HCT116 (cell line): ENCODE data around the gene RAB5IF. TPM values are rescaled to one million over a fixed set of nuclear protein-coding genes. Genes with fewer than 3 reads are reported as not detected.

ENCODE experiments used
- ATAC-seq: fragments of 200-7000 bp; cut with Tn5 transposase; 2 replicates; pipeline ENCODE4 v1.9.1; 2020; ENCODE audit warnings: mild to moderate bottlenecking, moderate library complexity
- BruUV-seq: library from RNA; stranded (reverse); fragments of 400-500 nt; replicated peaks from 2 replicates; lab custom pipeline; 2021; lab: Mats Ljungman, UMichigan
- CTCF ChIA-PET: fragments of 300-600 bp; sonication (Branson Sonifier 250); formaldehyde crosslinking; loops from one replicate; lab custom pipeline; 2021; ENCODE audit warnings: antibody characterized with exemption; lab: Charles Lee
- POLR2A ChIA-PET: fragments of 300-600, 350-600 bp; sonication (Branson Sonifier 250); formaldehyde crosslinking; loops from one replicate; lab custom pipeline; 2021; ENCODE audit warnings: antibody characterized with exemption; lab: Charles Lee
- RAD21 ChIA-PET, 2 experiments: fragments of 300-600 bp; sonication (Branson Sonifier 250); formaldehyde crosslinking; loops; one replicate each; lab custom pipeline; 2023; ENCODE audit warnings: low total read pairs in 2 of 2; ENCODE audit not compliant: uncharacterized antibody in 2 of 2, unreplicated experiment in 2 of 2, low non-redundant PET in 1 of 2; lab: Charles Lee
- DNase-seq: peaks from one replicate; pipeline ENCODE4 v3.0.0-alpha.2; 2010; ENCODE audit warnings: low read depth, low spot score
- H2AFZ ChIP-seq: fragments of 200-600 bp; shearing (Covaris generic), sonication (generic); 2 replicates; pipeline ENCODE4 v1.6.1; 2017; ENCODE audit warnings: low read depth, mixed run types, mixed read lengths, antibody characterized with exemption, low read length; ENCODE audit not compliant: poor library complexity, severe bottlenecking
- H3K27ac ChIP-seq: 2 replicates; pipeline ENCODE4 v1.5.1; 2012; ENCODE audit warnings: low read depth, low read length
- H3K27me3 ChIP-seq: fragments of 200-600 bp; sonication (generic); 2 replicates; pipeline ENCODE4 v1.6.1; 2016; ENCODE audit warnings: mixed run types, low read length, mixed read lengths; ENCODE audit not compliant: insufficient read depth
- H3K36me3 ChIP-seq, 2 experiments: fragments of 200-500 bp in 1 of 2; fragments of 200-600 bp in 1 of 2; sonication (Bioruptor generic) in 1 of 2; sonication (generic) in 1 of 2; 2 replicates each; pipeline versions ENCODE4 v1.5.1 to v1.6.1; 2014 to 2016; ENCODE audit warnings: low read length in 2 of 2, inconsistent platforms in 1 of 2, mixed read lengths in 1 of 2, mixed run types in 1 of 2; ENCODE audit not compliant: insufficient read depth in 2 of 2, control insufficient read depth in 1 of 2
- H3K4me1 ChIP-seq, 2 experiments: fragments of 200-600 bp in 1 of 2; sonication (generic) in 1 of 2; 2 replicates each; pipeline versions ENCODE4 v1.5.1 to v1.6.1; 2012 to 2017; ENCODE audit warnings: low read length in 2 of 2, inconsistent platforms in 1 of 2, mild to moderate bottlenecking in 1 of 2, mixed read lengths in 1 of 2, mixed run types in 1 of 2, moderate library complexity in 1 of 2; ENCODE audit not compliant: insufficient read depth in 2 of 2, control insufficient read depth in 1 of 2
- H3K4me2 ChIP-seq: fragments of 200-600 bp; sonication (generic); 2 replicates; pipeline ENCODE4 v1.6.1; 2017; ENCODE audit warnings: mixed run types, low read length, mixed read lengths
- H3K4me3 ChIP-seq, 2 experiments: fragments of 200-600 bp in 1 of 2; sonication (generic) in 1 of 2; replicated peaks in 1 of 2; 2 replicates each; pipeline ENCODE4 v1.5.1; 2011 to 2016; ENCODE audit warnings: low read length in 2 of 2, control low read depth in 1 of 2, low read depth in 1 of 2, mild to moderate bottlenecking in 1 of 2, mixed read lengths in 1 of 2, mixed run types in 1 of 2
- H3K79me2 ChIP-seq: fragments of 200-600 bp; sonication (generic); 2 replicates; pipeline ENCODE4 v1.6.1; 2017; ENCODE audit warnings: mild to moderate bottlenecking, mixed run types, low read length, moderate library complexity, mixed read lengths; ENCODE audit not compliant: insufficient read depth
- H3K9ac ChIP-seq: fragments of 200-600 bp; sonication (generic); 2 replicates; pipeline ENCODE4 v1.6.1; 2016; ENCODE audit warnings: low read length, mixed read lengths
- H3K9me2 ChIP-seq: fragments of 200-600 bp; sonication (generic), shearing (Covaris generic); 2 replicates; pipeline ENCODE4 v1.6.1; 2017; ENCODE audit warnings: mixed run types, mild to moderate bottlenecking, moderate library complexity; ENCODE audit not compliant: insufficient read depth
- H3K9me3 ChIP-seq, 2 experiments: fragments of 200-500 bp in 1 of 2; fragments of 200-600 bp in 1 of 2; sonication (Bioruptor generic) in 1 of 2; sonication (generic) in 1 of 2; 2 replicates each; pipeline ENCODE4 v1.6.1; 2014 to 2017; ENCODE audit warnings: low read length in 2 of 2, mixed read lengths in 2 of 2, inconsistent platforms in 1 of 2, low read depth in 1 of 2, mild to moderate bottlenecking in 1 of 2, mixed run types in 1 of 2, moderate library complexity in 1 of 2; ENCODE audit not compliant: control insufficient read depth in 1 of 2, insufficient read depth in 1 of 2
- H4K20me1 ChIP-seq: fragments of 200-600 bp; sonication (generic), shearing (Covaris generic); 2 replicates; pipeline ENCODE4 v1.6.1; 2017; ENCODE audit warnings: mixed run types, mild to moderate bottlenecking, moderate library complexity; ENCODE audit not compliant: insufficient read depth
- ELF1 ChIP-seq: IDR thresholded peaks from 2 replicates; pipeline ENCODE4 v1.6.1; 2012; ENCODE audit warnings: low read depth, borderline replicate concordance
- EZH2phosphoT487 ChIP-seq: fragments of 200-600 bp; IDR thresholded peaks from 2 replicates; pipeline ENCODE4 v1.6.1; 2018; ENCODE audit warnings: antibody characterized with exemption, borderline replicate concordance
- JUND ChIP-seq: IDR thresholded peaks from 2 replicates; pipeline ENCODE4 v1.6.1; 2012
- POLR2A ChIP-seq: IDR thresholded peaks from 2 replicates; pipeline ENCODE4 v1.7.0; 2011; ENCODE audit warnings: borderline replicate concordance; ENCODE audit not compliant: insufficient read depth, insufficient read length; ENCODE audit errors: extremely low read depth
- POLR2AphosphoS5 ChIP-seq: IDR thresholded peaks from 2 replicates; pipeline ENCODE4 v1.6.1; 2011; ENCODE audit warnings: mild to moderate bottlenecking, low read depth, low read length, moderate library complexity
- SIN3A ChIP-seq: IDR thresholded peaks from 2 replicates; pipeline ENCODE4 v1.6.1; 2012; ENCODE audit warnings: low read depth
- TCF7L2 ChIP-seq: IDR thresholded peaks from 2 replicates; pipeline ENCODE4 v1.7.0; 2011; ENCODE audit warnings: borderline replicate concordance, inconsistent platforms; ENCODE audit not compliant: insufficient read depth, insufficient read length; ENCODE audit errors: extremely low read depth
- ZNF274 ChIP-seq: fragments of 200-500 bp; sonication (Bioruptor generic); IDR thresholded peaks from 2 replicates; pipeline ENCODE4 v1.6.1; 2014; ENCODE audit warnings: mild to moderate bottlenecking, low read depth, low read length, inconsistent platforms
- intact Hi-C: fragments of 100-400 bp; cut with micrococcal nuclease; formaldehyde crosslinking; loops from 2 replicates; pipeline ENCODE4 v1.10.0; 2022
- total RNA-seq: library from RNA; stranded (reverse); gene quantifications from one replicate; pipeline ENCODE4 v1.2.1, GENCODE V29; 2021; ENCODE audit not compliant: unreplicated experiment
- TF ChIP-seq, protein P1 (sequence below): IDR thresholded peaks from 2 replicates; pipeline ENCODE4 v1.6.1; 2012
- TF ChIP-seq, protein P2 (sequence below): IDR thresholded peaks from 2 replicates; pipeline ENCODE4 v1.6.1; 2012; ENCODE audit warnings: low read depth

Gene RAB5IF
- total RNA-seq, 1 experiment from 2014 or later, result 82.9 TPM

DNA sequence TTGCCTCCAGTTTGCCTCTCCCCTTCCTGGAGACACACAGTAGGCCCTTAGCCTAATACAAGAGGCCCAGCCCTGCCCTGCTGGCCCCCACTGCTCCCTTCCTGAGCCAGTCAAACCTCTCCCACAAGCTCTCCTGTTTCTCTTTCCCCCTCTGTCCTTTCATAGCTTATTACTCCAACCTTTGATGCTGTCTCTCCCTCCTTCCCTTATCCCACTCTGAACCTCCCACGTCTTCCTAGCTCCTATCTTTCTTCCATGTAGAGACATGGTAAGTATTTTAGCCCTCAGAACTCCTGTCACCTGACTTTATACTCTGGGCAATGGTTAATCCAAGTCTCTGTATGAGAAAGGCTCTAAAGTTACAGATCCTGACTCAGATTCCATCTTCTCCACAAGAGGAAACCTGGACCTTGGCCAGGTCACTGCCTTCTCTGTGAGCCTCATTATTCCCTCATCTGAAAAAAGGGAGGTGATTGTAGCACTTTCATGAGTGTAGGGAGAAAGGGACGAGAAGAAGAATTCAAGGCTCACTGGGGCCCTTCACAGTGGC lies 25.5 kb upstream of the RAB5IF start (continued):
- TF ChIP-seq ZNF274 (no peak), SIN3A (no peak)

DNA sequence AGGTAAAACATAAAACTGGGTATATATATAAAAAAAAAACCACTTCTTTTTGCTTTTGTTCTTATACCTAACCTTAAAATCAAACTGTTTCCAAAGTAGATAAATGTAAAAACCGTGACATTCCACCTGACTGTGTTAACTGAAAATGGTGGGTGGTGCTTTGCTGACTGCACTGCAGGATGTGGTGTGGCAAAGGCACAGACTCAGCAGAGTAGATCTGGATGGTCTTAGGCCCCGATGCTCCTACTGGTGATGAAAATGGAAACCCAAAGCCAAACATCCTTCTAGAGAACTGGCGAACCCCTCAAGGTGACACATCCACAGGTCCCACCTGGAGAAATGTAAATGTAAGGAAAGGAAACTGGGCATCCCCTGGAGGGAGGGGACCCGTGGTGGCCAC lies 23.3 kb upstream of the RAB5IF start:
- no TSS peak for BruUV-seq

More for the DNA sequence above, 23.3 kb upstream of the RAB5IF start:
- no peak for DNase-seq
- ATAC-seq, result no peak
- Histone ChIP-seq H3K27ac (no peak overlapping the region), H3K79me2 (no peaks in the 10 kb centered on the region), H3K9ac (no peak overlapping the region), H3K4me2 (no peak overlapping the region), H3K36me3 (peaks cover 4 to 9% of the 10 kb centered on the region in 2 experiments), H3K9me2 (no peaks in the 10 kb centered on the region), H3K4me3 (no peak overlapping the region), H4K20me1 (no peaks in the 10 kb centered on the region), H2AFZ (no peak overlapping the region), H3K4me1 (peaks cover 2 to 11% of the 10 kb centered on the region in 2 experiments; a peak in 3 of 4 replicates), H3K27me3 (no peaks in the 10 kb centered on the region), H3K9me3 (no peaks in the 10 kb centered on the region)
- intact Hi-C loops, result no loop called here
- ChIA-PET POLR2A (no interaction called here), CTCF (no interaction called here), RAD21 (no interaction called here)
- no peak for TF ChIP-seq SIN3A
- TF ChIP-seq POLR2A, result no peak
- no peak for TF ChIP-seq EZH2phosphoT487
- no peak for TF ChIP-seq JUND
- TF ChIP-seq, protein P1, sequence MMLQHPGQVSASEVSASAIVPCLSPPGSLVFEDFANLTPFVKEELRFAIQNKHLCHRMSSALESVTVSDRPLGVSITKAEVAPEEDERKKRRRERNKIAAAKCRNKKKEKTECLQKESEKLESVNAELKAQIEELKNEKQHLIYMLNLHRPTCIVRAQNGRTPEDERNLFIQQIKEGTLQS, result no peak
- TF ChIP-seq ELF1, result no peak
- TF ChIP-seq, protein P2, sequence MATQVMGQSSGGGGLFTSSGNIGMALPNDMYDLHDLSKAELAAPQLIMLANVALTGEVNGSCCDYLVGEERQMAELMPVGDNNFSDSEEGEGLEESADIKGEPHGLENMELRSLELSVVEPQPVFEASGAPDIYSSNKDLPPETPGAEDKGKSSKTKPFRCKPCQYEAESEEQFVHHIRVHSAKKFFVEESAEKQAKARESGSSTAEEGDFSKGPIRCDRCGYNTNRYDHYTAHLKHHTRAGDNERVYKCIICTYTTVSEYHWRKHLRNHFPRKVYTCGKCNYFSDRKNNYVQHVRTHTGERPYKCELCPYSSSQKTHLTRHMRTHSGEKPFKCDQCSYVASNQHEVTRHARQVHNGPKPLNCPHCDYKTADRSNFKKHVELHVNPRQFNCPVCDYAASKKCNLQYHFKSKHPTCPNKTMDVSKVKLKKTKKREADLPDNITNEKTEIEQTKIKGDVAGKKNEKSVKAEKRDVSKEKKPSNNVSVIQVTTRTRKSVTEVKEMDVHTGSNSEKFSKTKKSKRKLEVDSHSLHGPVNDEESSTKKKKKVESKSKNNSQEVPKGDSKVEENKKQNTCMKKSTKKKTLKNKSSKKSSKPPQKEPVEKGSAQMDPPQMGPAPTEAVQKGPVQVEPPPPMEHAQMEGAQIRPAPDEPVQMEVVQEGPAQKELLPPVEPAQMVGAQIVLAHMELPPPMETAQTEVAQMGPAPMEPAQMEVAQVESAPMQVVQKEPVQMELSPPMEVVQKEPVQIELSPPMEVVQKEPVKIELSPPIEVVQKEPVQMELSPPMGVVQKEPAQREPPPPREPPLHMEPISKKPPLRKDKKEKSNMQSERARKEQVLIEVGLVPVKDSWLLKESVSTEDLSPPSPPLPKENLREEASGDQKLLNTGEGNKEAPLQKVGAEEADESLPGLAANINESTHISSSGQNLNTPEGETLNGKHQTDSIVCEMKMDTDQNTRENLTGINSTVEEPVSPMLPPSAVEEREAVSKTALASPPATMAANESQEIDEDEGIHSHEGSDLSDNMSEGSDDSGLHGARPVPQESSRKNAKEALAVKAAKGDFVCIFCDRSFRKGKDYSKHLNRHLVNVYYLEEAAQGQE, result no peak
- TF ChIP-seq POLR2AphosphoS5, result no peak
- TF ChIP-seq TCF7L2, result no peak
- no peak for TF ChIP-seq ZNF274
